Endothelial cell of umbilical vein (primary cell): ENCODE measurements around the gene ASTN1.

Source experiments
- EZH2 ChIP-seq: IDR thresholded peaks from 2 replicates; pipeline ENCODE4 v1.6.1; 2012; ENCODE audit warnings: borderline replicate concordance, low read depth, mild to moderate bottlenecking, moderate library complexity, low read length, inconsistent platforms; ENCODE audit not compliant: severe bottlenecking
- GATA2 ChIP-seq: IDR thresholded peaks from 2 replicates; pipeline ENCODE4 v1.7.0; 2011; ENCODE audit warnings: low read depth, mild to moderate bottlenecking, moderate library complexity, mixed read lengths, low read length; ENCODE audit not compliant: insufficient read length, insufficient read depth
- POLR2A ChIP-seq: IDR thresholded peaks from 2 replicates; pipeline ENCODE4 v1.6.1; 2012; ENCODE audit warnings: low read depth, mild to moderate bottlenecking, control low read depth, low read length
- TF ChIP-seq, protein P1 (sequence below): IDR thresholded peaks from 2 replicates; pipeline ENCODE4 v1.6.1; 2011; ENCODE audit not compliant: insufficient read depth, insufficient read length
- TF ChIP-seq, protein P2 (sequence below), 2 donors: IDR thresholded peaks; 1 replicate in 1 of 2; 2 replicates in 1 of 2; pipeline ENCODE4 v1.5.1; 2011; ENCODE audit warnings: low read length in 2 of 2, mild to moderate bottlenecking in 2 of 2, moderate library complexity in 2 of 2, control low read depth in 1 of 2, inconsistent platforms in 1 of 2, low read depth in 1 of 2; ENCODE audit not compliant: insufficient read depth in 1 of 2; ENCODE audit errors: extremely low read depth in 1 of 2

DNA sequence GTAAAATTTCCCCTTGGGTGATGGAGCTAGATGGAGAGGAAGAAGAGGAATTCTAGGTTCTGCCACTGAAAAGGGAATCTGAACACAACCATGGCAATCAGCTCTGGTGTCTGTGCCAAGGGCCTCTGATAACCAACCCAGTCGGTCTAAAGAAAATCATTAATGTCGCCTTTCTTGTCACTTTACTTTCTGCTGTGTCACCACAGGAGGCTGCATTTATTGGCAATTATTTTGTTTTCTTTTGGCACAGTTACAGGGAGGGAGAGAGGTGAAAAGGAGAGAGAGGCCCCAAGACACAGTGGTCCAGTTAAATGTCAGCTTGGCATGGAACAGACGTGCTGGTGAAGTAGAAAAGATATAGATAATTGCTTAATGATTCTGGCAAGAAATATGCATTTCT lies 287.0 kb downstream of the ASTN1 start:
- TF ChIP-seq, protein P1, sequence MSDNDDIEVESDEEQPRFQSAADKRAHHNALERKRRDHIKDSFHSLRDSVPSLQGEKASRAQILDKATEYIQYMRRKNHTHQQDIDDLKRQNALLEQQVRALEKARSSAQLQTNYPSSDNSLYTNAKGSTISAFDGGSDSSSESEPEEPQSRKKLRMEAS: no peak
- TF ChIP-seq, protein P2, sequence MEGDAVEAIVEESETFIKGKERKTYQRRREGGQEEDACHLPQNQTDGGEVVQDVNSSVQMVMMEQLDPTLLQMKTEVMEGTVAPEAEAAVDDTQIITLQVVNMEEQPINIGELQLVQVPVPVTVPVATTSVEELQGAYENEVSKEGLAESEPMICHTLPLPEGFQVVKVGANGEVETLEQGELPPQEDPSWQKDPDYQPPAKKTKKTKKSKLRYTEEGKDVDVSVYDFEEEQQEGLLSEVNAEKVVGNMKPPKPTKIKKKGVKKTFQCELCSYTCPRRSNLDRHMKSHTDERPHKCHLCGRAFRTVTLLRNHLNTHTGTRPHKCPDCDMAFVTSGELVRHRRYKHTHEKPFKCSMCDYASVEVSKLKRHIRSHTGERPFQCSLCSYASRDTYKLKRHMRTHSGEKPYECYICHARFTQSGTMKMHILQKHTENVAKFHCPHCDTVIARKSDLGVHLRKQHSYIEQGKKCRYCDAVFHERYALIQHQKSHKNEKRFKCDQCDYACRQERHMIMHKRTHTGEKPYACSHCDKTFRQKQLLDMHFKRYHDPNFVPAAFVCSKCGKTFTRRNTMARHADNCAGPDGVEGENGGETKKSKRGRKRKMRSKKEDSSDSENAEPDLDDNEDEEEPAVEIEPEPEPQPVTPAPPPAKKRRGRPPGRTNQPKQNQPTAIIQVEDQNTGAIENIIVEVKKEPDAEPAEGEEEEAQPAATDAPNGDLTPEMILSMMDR (IDR thresholded peaks at IDR 0.05; ENCODE audit: extremely low read depth in 1 of 2, insufficient read depth in 1 of 2, low read depth in 1 of 2, low read length in 2 of 2): no peak
- TF ChIP-seq EZH2 (no peak), GATA2 (no peak), POLR2A (no peak)
